CD4-positive, alpha-beta T cell (primary cell): ENCODE results near the gene TFF1. TPM values are rescaled to one million over a fixed set of nuclear protein-coding genes. Genes with fewer than 3 reads are reported as not detected.

ENCODE experiments used
- ATAC-seq: fragments of 200-7000 bp; cut with Tn5 transposase; one replicate; pipeline ENCODE4 v1.10.0; 2022; ENCODE audit warnings: mild to moderate bottlenecking; ENCODE audit not compliant: poor library complexity
- CTCF ChIA-PET: fragments of 350-600 bp; sonication (Branson Sonifier 250); formaldehyde crosslinking; loops from one replicate; lab custom pipeline; 2021; ENCODE audit warnings: antibody characterized with exemption, inconsistent platforms; lab: Charles Lee
- POLR2A ChIA-PET: fragments of 350-600 bp; sonication (Branson Sonifier 250); formaldehyde crosslinking; loops from one replicate; lab custom pipeline; 2021; ENCODE audit warnings: antibody characterized with exemption, inconsistent platforms; lab: Charles Lee
- DNase-seq, 14 experiments: peaks; one replicate each; pipeline ENCODE4 v3.0.0-alpha.2; 2013 to 2020; ENCODE audit warnings: mixed read lengths in 2 of 14
- H3K27ac ChIP-seq, 2 donors: one replicate each; pipeline versions ENCODE4 v1.5.1 to v1.7.0; 2013; ENCODE audit warnings: low read length in 2 of 2, low read depth in 1 of 2, mild to moderate bottlenecking in 1 of 2
- H3K27me3 ChIP-seq, 2 experiments: 1 replicate in 1 of 2; 2 replicates in 1 of 2; pipeline versions ENCODE4 v1.6.1 to v1.7.0; 2013; ENCODE audit warnings: low read length in 2 of 2, control low read depth in 1 of 2, mild to moderate bottlenecking in 1 of 2, moderate library complexity in 1 of 2; ENCODE audit not compliant: insufficient read depth in 2 of 2, control insufficient read depth in 1 of 2
- H3K36me3 ChIP-seq: one replicate; pipeline ENCODE4 v1.6.1; 2013; ENCODE audit warnings: low read length, control low read depth; ENCODE audit not compliant: insufficient read depth
- H3K4me1 ChIP-seq: one replicate; pipeline ENCODE4 v1.6.1; 2013; ENCODE audit warnings: low read length, control low read depth; ENCODE audit not compliant: insufficient read depth
- H3K4me3 ChIP-seq: one replicate; pipeline ENCODE4 v1.5.1; 2013; ENCODE audit warnings: mild to moderate bottlenecking, low read length, moderate library complexity
- H3K9me3 ChIP-seq, 2 experiments: 1 replicate in 1 of 2; 2 replicates in 1 of 2; pipeline versions ENCODE4 v1.6.1 to v1.7.0; 2013; ENCODE audit warnings: low read length in 2 of 2, mild to moderate bottlenecking in 2 of 2, control low read depth in 1 of 2, moderate library complexity in 1 of 2; ENCODE audit not compliant: control insufficient read depth in 1 of 2, insufficient read depth in 1 of 2
- H3K27ac Mint-ChIP-seq: one replicate; pipeline ENCODE4 v1.8.0; 2020; ENCODE audit warnings: mixed read lengths
- H3K27me3 Mint-ChIP-seq: one replicate; pipeline ENCODE4 v1.8.0; 2021; ENCODE audit warnings: mixed read lengths
- H3K36me3 Mint-ChIP-seq: one replicate; pipeline ENCODE4 v1.8.0; 2021; ENCODE audit warnings: low read depth, mixed read lengths
- H3K4me1 Mint-ChIP-seq: one replicate; pipeline ENCODE4 v1.8.0; 2021; ENCODE audit warnings: low read depth, mixed read lengths
- H3K4me3 Mint-ChIP-seq: one replicate; pipeline ENCODE4 v1.8.0; 2020; ENCODE audit warnings: mild to moderate bottlenecking, mixed read lengths
- H3K9me3 Mint-ChIP-seq: one replicate; pipeline ENCODE4 v1.8.0; 2020; ENCODE audit warnings: mixed read lengths
- CTCF ChIP-seq: fragments of 200-600 bp; IDR thresholded peaks from one replicate; pipeline ENCODE4 v1.8.0; 2022; ENCODE audit warnings: antibody characterized with exemption, mild to moderate bottlenecking
- intact Hi-C, 2 experiments: fragments of 100-400 bp; cut with DNase I in 1 of 2; cut with micrococcal nuclease in 1 of 2; formaldehyde crosslinking; loops; one replicate each; pipeline versions ENCODE4 v1.15.1 to v1.9.0; 2023 to 2025; cut with DNase I, micrococcal nuclease
- total RNA-seq, 174 experiments: library from RNA in 2 of 174; stranded (reverse) in 2 of 174; gene quantifications; one replicate each; pipeline ENCODE4 v1.2.3 and lab custom pipeline; 2021 to 2026

Gene TFF1
- total RNA-seq, 2 experiments from 2014 or later, result not detected

DNA sequence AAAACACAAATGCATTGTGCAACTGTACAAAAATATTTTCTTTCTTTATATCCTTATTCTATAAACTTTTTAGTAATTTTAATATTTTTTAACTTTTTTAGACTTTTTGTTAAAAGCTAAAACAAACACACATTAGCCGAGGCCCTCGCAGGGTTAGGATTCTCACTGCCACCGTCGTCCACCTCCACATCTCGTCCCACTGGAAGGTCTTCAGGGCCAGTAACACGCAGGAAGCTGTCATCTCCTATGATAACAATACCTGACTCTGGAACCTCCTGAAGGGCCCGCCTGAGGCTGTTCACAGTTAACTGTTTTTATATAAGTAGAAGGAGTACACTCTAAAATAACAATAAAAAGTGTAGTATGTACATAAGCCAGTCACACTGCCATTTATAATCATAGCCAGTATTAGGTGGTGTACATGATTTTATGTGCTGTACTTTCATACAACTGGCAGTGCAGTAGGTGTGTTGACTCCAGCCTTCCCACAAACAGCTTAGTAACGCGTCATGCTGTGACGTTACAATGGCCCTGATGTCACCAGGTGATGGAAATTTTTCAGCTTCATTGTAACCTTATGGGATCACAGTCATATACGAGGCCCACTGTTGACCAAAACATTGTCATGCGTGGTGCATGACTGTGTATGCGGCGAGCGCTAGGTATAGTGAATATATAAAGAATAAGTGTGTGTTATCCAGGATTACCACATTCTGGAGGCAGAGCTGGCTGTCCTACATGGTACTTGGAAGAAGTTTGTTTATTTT lies 24.4 kb downstream of the TFF1 start:
- Histone ChIP-seq H3K4me3 (no peak overlapping the region), H3K27me3 (no peaks in the 10 kb centered on the region), H3K36me3 (no peaks in the 10 kb centered on the region), H3K4me1 (peaks cover 9% of the 10 kb centered on the region), H3K27ac (no peak overlapping the region), H3K9me3 (no peaks in the 10 kb centered on the region)
- Mint-ChIP-seq H3K27me3 (no peaks in the 10 kb centered on the region), H3K4me1 (peaks cover 8% of the 10 kb centered on the region), H3K4me3 (no peak overlapping the region), H3K9me3 (no peaks in the 10 kb centered on the region), H3K27ac (no peak overlapping the region), H3K36me3 (no peaks in the 10 kb centered on the region)
- no peak for TF ChIP-seq CTCF
- no peak for ATAC-seq
- ChIA-PET POLR2A (no interaction called here), CTCF (no interaction called here)
- peak in 1 of 14 experiments; percentile 10 for DNase-seq
- intact Hi-C loops, result no loop called here

DNA sequence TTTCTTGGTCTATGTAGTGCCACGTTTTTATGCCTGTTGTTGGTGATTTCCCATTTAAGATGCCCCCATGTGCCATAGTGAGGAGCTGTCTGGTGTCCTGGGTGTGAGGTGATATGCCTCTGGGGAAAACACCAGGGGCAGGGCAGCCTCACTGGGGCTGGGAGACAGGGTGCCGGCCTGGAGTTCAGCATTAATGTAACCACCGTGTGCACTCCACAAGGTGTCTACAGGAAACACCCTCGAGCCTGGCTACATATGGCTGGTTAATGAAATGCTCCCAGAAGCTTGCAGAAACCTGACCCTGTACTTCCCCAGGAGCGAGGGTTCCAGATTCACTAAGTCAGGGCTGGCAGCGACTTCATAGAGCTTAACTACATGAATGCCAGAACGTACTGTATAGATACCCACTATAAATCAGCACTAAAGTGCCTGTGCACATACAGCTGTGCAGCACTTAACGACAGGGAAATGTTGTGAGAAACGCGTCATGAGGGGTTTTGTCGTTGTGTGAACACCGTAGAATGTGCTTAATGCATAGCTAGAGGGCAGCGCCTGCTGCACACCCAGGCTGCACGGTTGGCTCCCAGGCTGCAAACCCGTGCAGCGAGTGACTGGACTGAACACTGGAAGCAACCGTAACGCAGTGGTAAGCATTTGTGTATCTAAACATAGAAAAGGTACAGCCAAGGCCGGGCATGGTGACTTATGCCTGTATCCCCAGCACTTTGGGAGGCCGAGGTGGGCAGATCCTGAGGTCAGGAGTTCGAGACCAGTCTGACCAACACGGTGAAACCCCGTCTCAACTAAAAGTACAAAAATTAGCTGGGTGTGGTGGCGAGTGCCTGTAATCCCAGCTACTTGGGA lies 25.9 kb downstream of the TFF1 start:
- Histone ChIP-seq H3K36me3 (no peaks in the 10 kb centered on the region), H3K27me3 (no peaks in the 10 kb centered on the region), H3K4me1 (peaks cover 9% of the 10 kb centered on the region), H3K27ac (no peak overlapping the region), H3K9me3 (no peaks in the 10 kb centered on the region), H3K4me3 (no peak overlapping the region)
- H3K27me3 Mint-ChIP-seq, result no peaks in the 10 kb centered on the region
- DNase-seq, result peak in 1 of 14 experiments; percentile 14
- ChIA-PET CTCF (no interaction called here), POLR2A (no interaction called here)
- no peaks in the 10 kb centered on the region for H3K9me3 Mint-ChIP-seq
- H3K4me1 Mint-ChIP-seq, result peaks cover 8% of the 10 kb centered on the region
- no peak overlapping the region for H3K27ac Mint-ChIP-seq
- ATAC-seq, result no peak
- intact Hi-C loops, result no loop called here
- no peak overlapping the region for H3K4me3 Mint-ChIP-seq
- H3K36me3 Mint-ChIP-seq, result no peaks in the 10 kb centered on the region
- no peak for TF ChIP-seq CTCF

DNA sequence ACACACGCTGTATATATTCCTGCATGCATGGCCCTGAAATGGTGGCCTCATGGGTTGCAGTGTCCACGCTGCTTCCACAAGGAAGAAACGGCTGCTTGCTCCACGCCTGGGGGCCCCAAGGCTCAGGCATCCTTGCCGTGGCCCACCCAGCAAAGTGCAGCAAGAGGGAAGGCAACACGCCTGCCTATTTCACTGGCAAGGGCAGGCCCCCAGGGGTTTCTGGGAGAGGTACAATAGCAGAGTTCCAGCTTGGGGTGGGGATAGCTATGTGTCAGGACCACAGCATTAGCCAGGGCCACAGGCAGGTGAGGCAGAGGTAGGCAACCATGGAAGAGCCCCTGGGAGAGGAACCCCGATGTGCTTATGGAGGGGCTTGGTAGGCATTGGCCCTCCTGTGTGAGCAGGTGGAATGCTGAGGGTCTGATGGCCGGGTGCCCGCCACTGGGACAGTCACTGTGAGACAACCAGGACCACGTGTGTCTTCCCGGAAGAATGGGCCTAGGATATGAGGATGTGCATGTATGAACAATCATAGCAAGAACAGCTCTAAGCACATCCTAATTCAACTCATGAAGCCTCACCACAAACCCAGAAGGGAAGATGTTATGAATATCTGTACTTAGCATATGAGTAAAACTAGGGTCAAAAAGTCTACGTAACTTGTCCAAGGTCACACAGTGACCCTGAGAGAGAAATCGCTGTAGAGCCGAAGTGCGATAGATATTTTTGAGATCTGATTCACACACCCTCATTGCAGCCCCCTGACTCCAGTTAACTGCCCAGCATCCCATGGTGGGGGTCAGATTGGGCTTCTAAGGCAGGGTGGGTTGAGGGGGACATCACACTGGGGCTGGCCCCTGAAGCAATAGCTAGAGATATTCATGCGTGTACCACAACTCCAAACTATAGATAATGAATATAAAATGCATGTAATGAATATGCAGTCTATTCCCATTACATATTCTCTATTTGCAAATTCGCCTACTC lies 27.3 kb downstream of the TFF1 start:
- intact Hi-C loops, result loop anchor here (1.0 to 10.0 kb wide), 4 partner anchors 63 to 176 kb away; partner anchors contain the start of genes SLC37A1 (in 1 of the 2) and UBASH3A (in 1 of the 2)
- ATAC-seq (no peak), DNase-seq (peak in 1 of 14 experiments; percentile 17)
- no peaks in the 10 kb centered on the region for H3K27me3 Mint-ChIP-seq
- Histone ChIP-seq H3K9me3 (no peaks in the 10 kb centered on the region), H3K36me3 (no peaks in the 10 kb centered on the region), H3K4me3 (no peak overlapping the region), H3K27ac (no peak overlapping the region), H3K27me3 (no peaks in the 10 kb centered on the region), H3K4me1 (peaks cover 9% of the 10 kb centered on the region)
- no peak overlapping the region for H3K4me3 Mint-ChIP-seq
- no peak for TF ChIP-seq CTCF
- H3K9me3 Mint-ChIP-seq, result no peaks in the 10 kb centered on the region
- H3K36me3 Mint-ChIP-seq, result no peaks in the 10 kb centered on the region
- CTCF ChIA-PET, result interaction anchor here (0.9 to 2.0 kb wide), 6 partner anchors 29 to 110 kb away, joined by 3 to 9 read pairs (median 6); no protein-coding TSS in a partner anchor
- peaks cover 8% of the 10 kb centered on the region for H3K4me1 Mint-ChIP-seq
- no peak overlapping the region for H3K27ac Mint-ChIP-seq
- POLR2A ChIA-PET, result interaction anchor here (2.2 kb wide), 1 partner anchor 65 kb away, joined by 11 read pairs; the partner anchor contains the start of gene UBASH3A
